22Rv1 (cell line): ENCODE measurements around the gene GET3.
"Not testable (repeated sequence)": the region's sequence is repeated elsewhere in the genome, so short reads cannot be mapped to it uniquely, and the experiment has no call there.

ENCODE experiments used
- H3K27ac ChIP-seq: fragments of 450-650 bp; 2 replicates; pipeline ENCODE4 v1.5.1; 2017
- ZFX ChIP-seq: fragments of 450-650 bp; IDR thresholded peaks from 2 replicates; pipeline ENCODE4 v1.6.1; 2017; ENCODE audit warnings: antibody characterized with exemption, borderline replicate concordance
- TF ChIP-seq, protein P1 (sequence below): fragments of 450-650 bp; IDR thresholded peaks from 2 replicates; pipeline ENCODE4 v1.5.1; 2017; ENCODE audit warnings: mild to moderate bottlenecking

Gene GET3

DNA sequence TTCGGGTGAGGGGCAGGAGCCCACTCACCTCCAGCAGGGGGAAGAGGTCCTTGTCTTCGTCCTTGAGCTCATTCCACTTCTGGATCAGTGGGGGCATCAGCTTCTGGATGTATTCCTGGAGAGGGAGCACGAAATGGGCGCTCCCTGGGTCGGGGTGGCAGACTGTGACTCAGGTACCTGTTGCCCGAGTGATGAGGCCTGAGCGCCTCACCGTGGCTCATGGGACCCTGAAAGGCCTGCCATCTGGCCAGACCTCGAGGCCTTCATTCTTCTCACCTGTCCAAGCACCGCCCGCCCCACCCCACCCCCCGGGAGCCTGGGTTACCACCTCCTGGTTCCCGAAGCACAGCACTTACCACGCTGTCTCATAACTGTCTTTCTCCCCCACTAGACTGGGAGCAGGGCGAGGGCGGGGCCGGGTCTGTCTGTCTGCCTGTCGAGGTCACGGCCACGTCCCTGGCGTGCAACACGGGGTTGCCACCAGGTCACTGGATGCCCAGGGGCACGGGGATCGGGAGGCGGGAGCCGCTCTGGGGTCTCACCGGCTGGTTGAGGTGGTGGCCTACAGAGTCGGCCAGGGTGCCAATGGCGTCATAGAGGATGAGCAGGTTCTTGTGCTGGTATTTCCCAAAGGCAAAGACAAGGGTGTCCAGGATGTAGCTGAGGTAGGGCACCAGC lies 31.5 kb upstream of the GET3 start:
- H3K27ac ChIP-seq = no peak overlapping the region
- TF ChIP-seq ZFX = no peak
- TF ChIP-seq, protein P1, sequence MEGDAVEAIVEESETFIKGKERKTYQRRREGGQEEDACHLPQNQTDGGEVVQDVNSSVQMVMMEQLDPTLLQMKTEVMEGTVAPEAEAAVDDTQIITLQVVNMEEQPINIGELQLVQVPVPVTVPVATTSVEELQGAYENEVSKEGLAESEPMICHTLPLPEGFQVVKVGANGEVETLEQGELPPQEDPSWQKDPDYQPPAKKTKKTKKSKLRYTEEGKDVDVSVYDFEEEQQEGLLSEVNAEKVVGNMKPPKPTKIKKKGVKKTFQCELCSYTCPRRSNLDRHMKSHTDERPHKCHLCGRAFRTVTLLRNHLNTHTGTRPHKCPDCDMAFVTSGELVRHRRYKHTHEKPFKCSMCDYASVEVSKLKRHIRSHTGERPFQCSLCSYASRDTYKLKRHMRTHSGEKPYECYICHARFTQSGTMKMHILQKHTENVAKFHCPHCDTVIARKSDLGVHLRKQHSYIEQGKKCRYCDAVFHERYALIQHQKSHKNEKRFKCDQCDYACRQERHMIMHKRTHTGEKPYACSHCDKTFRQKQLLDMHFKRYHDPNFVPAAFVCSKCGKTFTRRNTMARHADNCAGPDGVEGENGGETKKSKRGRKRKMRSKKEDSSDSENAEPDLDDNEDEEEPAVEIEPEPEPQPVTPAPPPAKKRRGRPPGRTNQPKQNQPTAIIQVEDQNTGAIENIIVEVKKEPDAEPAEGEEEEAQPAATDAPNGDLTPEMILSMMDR = no peak

DNA sequence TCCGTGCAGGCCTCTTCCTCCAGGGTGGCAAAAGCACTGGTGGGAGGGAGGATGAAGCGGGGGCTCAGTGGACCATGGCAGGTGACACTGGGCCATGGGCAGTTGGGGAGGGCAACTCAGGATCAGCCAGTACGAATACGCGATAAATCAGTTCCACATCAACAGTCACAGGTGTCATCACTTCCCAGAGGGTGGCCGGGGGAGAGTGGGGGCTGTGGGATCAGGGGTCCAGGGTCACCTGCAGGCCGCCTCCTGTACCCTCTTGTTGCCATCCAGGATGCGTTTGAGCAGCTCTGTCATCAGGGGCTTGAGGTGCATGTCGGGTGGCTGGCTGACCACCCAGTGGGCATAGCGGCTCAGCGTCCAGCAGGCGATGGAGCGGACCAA lies 31.0 kb upstream of the GET3 start:
- no peak for TF ChIP-seq ZFX
- TF ChIP-seq, protein P1 = no peak
- no peak overlapping the region for H3K27ac ChIP-seq

DNA sequence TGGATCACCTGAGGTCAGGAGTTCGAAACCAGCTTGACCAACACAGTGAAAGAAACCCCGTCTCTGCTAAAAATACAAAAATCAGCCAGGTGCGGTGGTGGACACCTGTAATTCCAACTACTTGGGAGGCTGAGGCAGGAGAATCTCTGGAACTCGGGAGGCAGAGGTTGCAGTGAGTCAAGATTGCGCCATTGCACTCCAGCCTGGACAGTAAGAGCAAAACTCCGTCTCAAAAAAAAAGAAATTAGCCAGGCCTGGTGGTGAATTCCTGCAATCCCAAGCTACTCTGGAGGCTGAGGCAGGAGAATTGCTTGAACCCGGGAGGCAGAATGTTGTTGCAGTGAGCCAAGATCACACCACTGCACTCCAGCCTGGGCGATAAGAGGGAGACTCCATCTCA lies 28.7 kb upstream of the GET3 start:
- no peak overlapping the region for H3K27ac ChIP-seq
- TF ChIP-seq, protein P1 = no peak
- no peak for TF ChIP-seq ZFX

DNA sequence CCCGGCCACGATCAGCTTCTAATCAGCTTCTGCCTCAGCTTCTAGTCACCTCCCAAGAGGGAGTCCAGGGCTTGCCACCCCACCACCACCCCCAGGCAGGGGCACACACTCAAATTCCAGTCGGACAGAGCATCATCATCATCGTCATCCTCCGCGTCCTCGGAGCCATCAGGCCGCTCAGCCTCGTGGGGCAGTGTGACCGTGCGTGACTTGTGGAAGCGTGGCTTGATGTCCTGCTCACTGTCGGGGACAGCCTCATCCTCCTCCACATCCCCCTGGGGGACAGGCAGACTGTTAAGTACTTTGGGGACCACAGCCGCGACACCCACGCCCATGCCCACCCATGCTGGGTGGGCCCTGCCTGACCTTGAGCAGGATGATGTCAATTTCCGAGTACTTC lies 26.1 kb upstream of the GET3 start:
- no peak overlapping the region for H3K27ac ChIP-seq
- no peak for TF ChIP-seq ZFX
- TF ChIP-seq, protein P1 = no peak

DNA sequence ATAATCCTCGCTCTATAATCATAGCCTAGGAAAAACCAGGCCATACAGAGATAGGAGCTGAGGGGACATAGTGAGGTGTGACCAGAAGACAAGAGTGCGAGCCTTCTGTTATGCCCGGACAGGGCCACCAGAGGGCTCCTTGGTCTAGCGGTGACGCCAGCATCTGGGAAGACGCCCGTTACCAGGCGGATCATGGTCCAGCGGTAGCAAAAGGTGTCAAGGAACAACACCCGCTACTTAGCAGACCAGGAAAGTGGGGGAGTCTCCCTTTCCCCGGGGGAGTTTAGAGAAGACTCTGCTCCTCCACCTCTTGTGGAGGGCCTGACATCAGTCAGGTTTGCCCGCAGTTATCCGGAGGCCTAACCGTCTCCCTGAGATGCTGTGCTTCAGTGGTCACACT lies 25.2 kb upstream of the GET3 start:
- not testable (repeated sequence) for H3K27ac ChIP-seq

DNA sequence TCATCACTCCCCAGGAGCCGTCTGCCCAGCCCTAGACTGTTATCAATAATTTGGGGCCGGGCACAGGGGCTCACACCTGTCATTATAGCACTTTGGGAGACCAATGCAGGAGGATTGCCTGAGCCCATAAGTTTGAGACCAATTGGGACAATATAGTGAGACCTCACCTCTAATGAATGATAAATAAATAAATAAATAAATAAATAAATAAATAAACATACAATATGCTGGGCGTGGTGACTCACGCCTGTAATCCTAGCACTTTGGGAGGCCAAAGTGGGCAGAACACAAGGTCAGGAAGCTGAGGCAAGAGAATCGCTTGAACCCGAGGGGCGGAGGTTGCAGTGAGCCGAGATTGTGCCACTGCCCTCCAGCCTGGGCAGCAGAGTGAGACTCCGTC lies 24.0 kb upstream of the GET3 start:
- not testable (repeated sequence) for H3K27ac ChIP-seq

More for the DNA sequence above, 25.2 kb upstream of the GET3 start:
- TF ChIP-seq, protein P1 = peak; percentile 70

DNA sequence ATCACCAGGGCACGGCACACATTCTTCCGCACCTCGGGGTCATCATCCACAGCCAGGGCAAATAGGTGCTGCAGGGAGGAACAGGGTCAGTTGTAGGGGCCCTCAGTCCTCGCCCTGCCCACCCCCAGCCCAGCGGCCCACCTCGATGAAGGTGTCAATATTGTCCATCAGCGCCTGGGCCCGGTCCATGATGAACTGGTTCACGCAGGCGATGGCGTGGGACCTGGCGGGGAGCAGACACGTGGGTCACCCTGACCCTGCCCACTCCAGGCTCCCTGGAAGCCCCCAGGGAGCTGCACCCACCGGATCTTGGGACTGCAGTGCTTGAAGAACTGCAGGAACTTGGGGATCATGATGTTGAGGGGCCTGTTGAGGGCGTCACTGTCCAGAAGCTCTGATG lies 22.2 kb upstream of the GET3 start:
- TF ChIP-seq, protein P1 = no peak
- TF ChIP-seq ZFX = no peak

DNA sequence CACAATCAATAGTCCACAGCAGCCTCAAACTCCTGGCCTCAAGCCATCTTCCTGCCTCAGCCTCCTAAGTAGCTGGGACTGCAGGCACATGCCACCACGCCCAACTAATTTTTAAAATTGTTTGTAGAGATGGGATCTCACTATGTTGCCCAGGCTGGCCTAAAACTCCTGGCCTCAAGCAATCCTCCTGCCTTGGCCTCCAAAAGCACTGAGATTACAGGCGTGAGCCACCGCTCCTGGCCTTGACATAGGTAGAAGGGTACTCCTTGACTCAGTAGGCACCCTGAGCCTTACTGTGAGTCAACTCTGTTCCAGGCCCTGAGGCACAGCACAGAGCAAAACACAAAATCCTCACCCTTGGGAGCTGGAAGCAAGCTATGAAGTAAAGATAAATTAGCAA lies 21.4 kb upstream of the GET3 start:
- TF ChIP-seq ZFX = no peak
- TF ChIP-seq, protein P1 = no peak
- no peak overlapping the region for H3K27ac ChIP-seq

More for the DNA sequence above, 22.2 kb upstream of the GET3 start:
- H3K27ac ChIP-seq = no peak overlapping the region
